Measurements from ENCODE around the gene RGS7. TPM values are rescaled to one million over a fixed set of nuclear protein-coding genes. Genes with fewer than 3 reads are reported as not detected.

The RGS7 gene
- total and polyA plus RNA-seq, 2 donors from 2014 or later = 3.6 TPM; not detected in 1

DNA sequence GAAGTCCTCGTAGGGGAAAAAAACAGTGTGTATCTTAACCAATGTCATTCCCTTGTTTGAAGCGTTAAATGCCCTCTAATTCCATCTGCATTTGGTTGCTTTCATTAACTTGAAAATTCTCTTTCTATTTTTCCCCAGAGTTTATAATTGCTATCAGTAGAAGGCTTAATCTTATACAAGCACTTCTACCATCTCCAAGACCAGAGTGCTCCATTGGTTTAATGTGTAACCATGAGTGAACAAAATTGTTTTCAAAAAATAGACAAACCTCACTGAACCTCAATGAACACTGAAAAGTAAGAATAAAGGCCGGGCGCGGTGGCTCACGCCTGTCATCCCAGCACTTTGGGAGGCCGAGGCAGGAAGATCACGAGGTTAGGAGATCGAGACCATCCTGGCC is 141.3 kb downstream of the RGS7 start:
- no peak for DNase-seq
- FAIRE-seq = no peak
- no peaks in the 10 kb centered on the region for H3K9me3 ChIP-seq (ENCODE audit: control insufficient read depth in 2 of 3, insufficient read depth in 1 of 3, low read length in 3 of 3)
- H3K9ac ChIP-seq (ENCODE audit: low read length in 3 of 3) = no peak overlapping the region
- H3K27me3 ChIP-seq (ENCODE audit: control insufficient read depth, insufficient read depth, low read length) = no peaks in the 10 kb centered on the region
- no peak overlapping the region for H3K27ac ChIP-seq (ENCODE audit: low read depth in 2 of 2, low read length in 2 of 2)
- intact Hi-C loops (cut with DNase I) = no loop called here
- H3K4me3 ChIP-seq (ENCODE audit: low read length in 3 of 3) = no peak overlapping the region
- H3K4me1 ChIP-seq (ENCODE audit: control insufficient read depth in 2 of 3, insufficient read depth in 2 of 3, low read depth in 1 of 3, low read length in 3 of 3) = no peaks in the 10 kb centered on the region
- no peaks in the 10 kb centered on the region for H3K36me3 ChIP-seq (ENCODE audit: control insufficient read depth in 2 of 3, insufficient read depth in 3 of 3, low read length in 3 of 3)
- TF ChIP-seq, protein P1, sequence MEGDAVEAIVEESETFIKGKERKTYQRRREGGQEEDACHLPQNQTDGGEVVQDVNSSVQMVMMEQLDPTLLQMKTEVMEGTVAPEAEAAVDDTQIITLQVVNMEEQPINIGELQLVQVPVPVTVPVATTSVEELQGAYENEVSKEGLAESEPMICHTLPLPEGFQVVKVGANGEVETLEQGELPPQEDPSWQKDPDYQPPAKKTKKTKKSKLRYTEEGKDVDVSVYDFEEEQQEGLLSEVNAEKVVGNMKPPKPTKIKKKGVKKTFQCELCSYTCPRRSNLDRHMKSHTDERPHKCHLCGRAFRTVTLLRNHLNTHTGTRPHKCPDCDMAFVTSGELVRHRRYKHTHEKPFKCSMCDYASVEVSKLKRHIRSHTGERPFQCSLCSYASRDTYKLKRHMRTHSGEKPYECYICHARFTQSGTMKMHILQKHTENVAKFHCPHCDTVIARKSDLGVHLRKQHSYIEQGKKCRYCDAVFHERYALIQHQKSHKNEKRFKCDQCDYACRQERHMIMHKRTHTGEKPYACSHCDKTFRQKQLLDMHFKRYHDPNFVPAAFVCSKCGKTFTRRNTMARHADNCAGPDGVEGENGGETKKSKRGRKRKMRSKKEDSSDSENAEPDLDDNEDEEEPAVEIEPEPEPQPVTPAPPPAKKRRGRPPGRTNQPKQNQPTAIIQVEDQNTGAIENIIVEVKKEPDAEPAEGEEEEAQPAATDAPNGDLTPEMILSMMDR (IDR thresholded peaks at IDR 0.05; ENCODE audit: borderline replicate concordance, extremely low read depth, insufficient read depth) = no peak

GRCh38 chr1:241215203-241215602 is 141.8 kb downstream of the RGS7 start:
- peak in 1 of 5 donors; percentile 17 for DNase-seq
- Histone ChIP-seq H3K4me1 (ENCODE audit: control insufficient read depth in 2 of 3, insufficient read depth in 2 of 3, low read depth in 1 of 3, low read length in 3 of 3) (no peaks in the 10 kb centered on the region), H3K9me3 (ENCODE audit: control insufficient read depth in 2 of 3, insufficient read depth in 1 of 3, low read length in 3 of 3) (no peaks in the 10 kb centered on the region), H3K36me3 (ENCODE audit: control insufficient read depth in 2 of 3, insufficient read depth in 3 of 3, low read length in 3 of 3) (no peaks in the 10 kb centered on the region), H3K27ac (ENCODE audit: low read depth in 2 of 2, low read length in 2 of 2) (no peak overlapping the region), H3K9ac (ENCODE audit: low read length in 3 of 3) (no peak overlapping the region), H3K4me3 (ENCODE audit: low read length in 3 of 3) (no peak overlapping the region), H3K27me3 (ENCODE audit: control insufficient read depth, insufficient read depth, low read length) (no peaks in the 10 kb centered on the region)
- TF ChIP-seq, protein P1 (IDR thresholded peaks at IDR 0.05; ENCODE audit: borderline replicate concordance, extremely low read depth, insufficient read depth) = no peak
- FAIRE-seq = no peak
- intact Hi-C loops (cut with DNase I) = no loop called here

GRCh38 chr1:241213139-241213538 is 143.9 kb downstream of the RGS7 start:
- Histone ChIP-seq H3K27ac (ENCODE audit: low read depth in 2 of 2, low read length in 2 of 2) (no peak overlapping the region), H3K4me3 (ENCODE audit: low read length in 3 of 3) (no peak overlapping the region), H3K9ac (ENCODE audit: low read length in 3 of 3) (no peak overlapping the region), H3K36me3 (ENCODE audit: control insufficient read depth in 2 of 3, insufficient read depth in 3 of 3, low read length in 3 of 3) (no peaks in the 10 kb centered on the region), H3K9me3 (ENCODE audit: control insufficient read depth in 2 of 3, insufficient read depth in 1 of 3, low read length in 3 of 3) (no peaks in the 10 kb centered on the region), H3K27me3 (ENCODE audit: control insufficient read depth, insufficient read depth, low read length) (no peaks in the 10 kb centered on the region), H3K4me1 (ENCODE audit: control insufficient read depth in 2 of 3, insufficient read depth in 2 of 3, low read depth in 1 of 3, low read length in 3 of 3) (no peaks in the 10 kb centered on the region)
- intact Hi-C loops (cut with DNase I) = no loop called here
- TF ChIP-seq, protein P1 (IDR thresholded peaks at IDR 0.05; ENCODE audit: borderline replicate concordance, extremely low read depth, insufficient read depth) = no peak
- no peak for DNase-seq
- no peak for FAIRE-seq

- no peak for FAIRE-seq
- Histone ChIP-seq H3K9me3 (ENCODE audit: control insufficient read depth in 2 of 3, insufficient read depth in 1 of 3, low read length in 3 of 3) (no peaks in the 10 kb centered on the region), H3K27ac (ENCODE audit: low read depth in 2 of 2, low read length in 2 of 2) (no peak overlapping the region), H3K36me3 (ENCODE audit: control insufficient read depth in 2 of 3, insufficient read depth in 3 of 3, low read length in 3 of 3) (no peaks in the 10 kb centered on the region), H3K4me1 (ENCODE audit: control insufficient read depth in 2 of 3, insufficient read depth in 2 of 3, low read depth in 1 of 3, low read length in 3 of 3) (no peaks in the 10 kb centered on the region), H3K27me3 (ENCODE audit: control insufficient read depth, insufficient read depth, low read length) (no peaks in the 10 kb centered on the region), H3K4me3 (ENCODE audit: low read length in 3 of 3) (no peak overlapping the region), H3K9ac (ENCODE audit: low read length in 3 of 3) (no peak overlapping the region)
- TF ChIP-seq, protein P1 (IDR thresholded peaks at IDR 0.05; ENCODE audit: borderline replicate concordance, extremely low read depth, insufficient read depth) = no peak
- intact Hi-C loops (cut with DNase I) = no loop called here
- DNase-seq = no peak
Measured at GRCh38 chr1:241212628-241213027, 144.4 kb downstream of the RGS7 start.
